Peyer's patch (tissue), 4 donors: Measurements from ENCODE around the gene KRT39.

Experiments used
- POLR2A ChIP-seq, 2 donors: fragments of 450-650 bp; IDR thresholded peaks; one replicate each; pipeline ENCODE4 v1.5.1; 2017; ENCODE audit warnings: antibody characterized with exemption in 2 of 2, mild to moderate bottlenecking in 2 of 2, moderate library complexity in 2 of 2
- TF ChIP-seq, protein P1 (sequence below), 6 experiments: fragments of 450-650 bp in 4 of 6; fragments of 200-600 bp in 2 of 6; sonication (generic) in 1 of 6; IDR thresholded peaks; one replicate each; pipeline ENCODE4 v1.5.1; 2017 to 2019; ENCODE audit warnings: antibody characterized with exemption in 6 of 6, mild to moderate bottlenecking in 3 of 6, moderate library complexity in 1 of 6

DNA sequence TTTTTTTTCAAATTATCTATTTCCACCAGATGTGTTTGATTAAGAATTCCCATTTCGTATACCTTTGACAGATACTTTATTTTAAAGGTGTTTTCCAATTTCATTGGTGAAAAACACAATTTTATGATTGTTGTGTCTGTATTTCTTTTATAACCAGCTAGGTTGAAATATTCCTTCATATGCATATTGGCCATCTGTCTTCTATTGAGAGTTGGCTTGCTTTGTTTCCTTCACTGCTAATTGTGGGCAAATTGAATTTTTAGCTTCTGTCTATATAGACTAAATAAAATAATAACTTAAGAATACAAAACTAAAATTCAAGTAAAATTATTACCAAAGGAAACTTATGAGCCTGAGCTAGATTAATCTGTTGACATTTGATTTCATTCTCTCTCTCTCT lies 28.4 kb upstream of the KRT39 start:
- TF ChIP-seq, protein P1, sequence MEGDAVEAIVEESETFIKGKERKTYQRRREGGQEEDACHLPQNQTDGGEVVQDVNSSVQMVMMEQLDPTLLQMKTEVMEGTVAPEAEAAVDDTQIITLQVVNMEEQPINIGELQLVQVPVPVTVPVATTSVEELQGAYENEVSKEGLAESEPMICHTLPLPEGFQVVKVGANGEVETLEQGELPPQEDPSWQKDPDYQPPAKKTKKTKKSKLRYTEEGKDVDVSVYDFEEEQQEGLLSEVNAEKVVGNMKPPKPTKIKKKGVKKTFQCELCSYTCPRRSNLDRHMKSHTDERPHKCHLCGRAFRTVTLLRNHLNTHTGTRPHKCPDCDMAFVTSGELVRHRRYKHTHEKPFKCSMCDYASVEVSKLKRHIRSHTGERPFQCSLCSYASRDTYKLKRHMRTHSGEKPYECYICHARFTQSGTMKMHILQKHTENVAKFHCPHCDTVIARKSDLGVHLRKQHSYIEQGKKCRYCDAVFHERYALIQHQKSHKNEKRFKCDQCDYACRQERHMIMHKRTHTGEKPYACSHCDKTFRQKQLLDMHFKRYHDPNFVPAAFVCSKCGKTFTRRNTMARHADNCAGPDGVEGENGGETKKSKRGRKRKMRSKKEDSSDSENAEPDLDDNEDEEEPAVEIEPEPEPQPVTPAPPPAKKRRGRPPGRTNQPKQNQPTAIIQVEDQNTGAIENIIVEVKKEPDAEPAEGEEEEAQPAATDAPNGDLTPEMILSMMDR (IDR thresholded peaks at IDR 0.05) = no peak
- TF ChIP-seq POLR2A (IDR thresholded peaks at IDR 0.05) = no peak
